HepG2 (cell line): Measurements from ENCODE around the gene NFIC. TPM values are rescaled to one million over a fixed set of nuclear protein-coding genes. Genes with fewer than 3 reads are reported as not detected.

Experiments
- ATAC-seq: fragments of 200-7000 bp; cut with Tn5 transposase; 3 replicates; pipeline ENCODE4 v1.9.1; 2020; ENCODE audit warnings: mild to moderate bottlenecking, moderate library complexity
- BruUV-seq: library from RNA; stranded (reverse); fragments of 400-500 nt; replicated peaks from 2 replicates; lab custom pipeline; 2021; lab: Mats Ljungman, UMichigan
- CTCF ChIA-PET: fragments of 300-600 bp; formaldehyde crosslinking; extraction: SDS; loops from one replicate; lab custom pipeline; 2021; ENCODE audit warnings: low total read pairs, inconsistent platforms, low intra/inter-chr PET ratio; lab: Yijun Ruan, JAX
- POLR2A ChIA-PET: fragments of 350-600 bp; sonication (Branson Sonifier 250); formaldehyde crosslinking; loops from one replicate; lab custom pipeline; 2020; ENCODE audit warnings: antibody characterized with exemption, inconsistent platforms; lab: Yijun Ruan, JAX
- DNase-seq: peaks from one replicate; pipeline ENCODE4 v3.0.0-alpha.2; 2015; ENCODE audit warnings: low spot score
- FAIRE-seq: peaks from 3 replicates; lab custom pipeline; 2011; peaks lifted over from hg19 to GRCh38; lab: Jason Lieb, UNC
- H2AFZ ChIP-seq: one replicate; pipeline ENCODE4 v1.6.1; 2011; ENCODE audit warnings: low read length, inconsistent platforms
- H3K27ac ChIP-seq: fragments of 300-600 bp; 3 replicates; pipeline ENCODE4 v1.8.0; 2011; ENCODE audit warnings: mixed run types, mild to moderate bottlenecking, mixed read lengths, low read length, inconsistent platforms; ENCODE audit not compliant: insufficient read depth; ENCODE audit errors: extremely low read length
- H3K27me3 ChIP-seq, 2 experiments: fragments of 200-600 bp in 1 of 2; 2 replicates in 1 of 2; 3 replicates in 1 of 2; pipeline versions ENCODE4 v1.6.0 to v1.8.0; 2011; ENCODE audit warnings: low read length in 2 of 2, mild to moderate bottlenecking in 2 of 2, moderate library complexity in 2 of 2, inconsistent platforms in 1 of 2; ENCODE audit not compliant: insufficient read depth in 2 of 2, control insufficient read depth in 1 of 2
- H3K36me3 ChIP-seq, 2 experiments: fragments of 200-600 bp in 1 of 2; replicated peaks in 1 of 2; 2 replicates in 1 of 2; 3 replicates in 1 of 2; pipeline versions ENCODE4 v1.5.1 to v1.8.0; 2011; ENCODE audit warnings: low read length in 2 of 2, inconsistent platforms in 1 of 2; ENCODE audit not compliant: insufficient read depth in 2 of 2, control insufficient read depth in 1 of 2
- H3K4me1 ChIP-seq: 2 replicates; pipeline ENCODE4 v1.5.1; 2012; ENCODE audit warnings: low read length, inconsistent platforms; ENCODE audit not compliant: insufficient read depth
- H3K4me2 ChIP-seq: 2 replicates; pipeline ENCODE4 v1.6.0; 2011; ENCODE audit warnings: low read depth, low read length, inconsistent platforms
- H3K4me3 ChIP-seq, 3 experiments: fragments of 200-600 bp in 1 of 3; sonication (generic), shearing (Covaris generic) in 1 of 3; replicated peaks in 1 of 3; 2 replicates each; pipeline ENCODE4 v1.5.1; 2011 to 2016; ENCODE audit warnings: low read length in 3 of 3, inconsistent platforms in 2 of 3, low read depth in 2 of 3, mild to moderate bottlenecking in 2 of 3, control low read depth in 1 of 3, mixed read lengths in 1 of 3; ENCODE audit not compliant: insufficient read depth in 1 of 3
- H3K79me2 ChIP-seq: one replicate; pipeline ENCODE4 v1.6.1; 2011; ENCODE audit warnings: low read length, inconsistent platforms; ENCODE audit not compliant: insufficient read depth
- H3K9ac ChIP-seq: 2 replicates; pipeline ENCODE4 v1.6.0; 2011; ENCODE audit warnings: mild to moderate bottlenecking, low read depth, low read length, inconsistent platforms; ENCODE audit not compliant: insufficient read depth
- H3K9me3 ChIP-seq: 2 replicates; pipeline ENCODE4 v1.5.1; 2012; ENCODE audit warnings: mild to moderate bottlenecking, low read length
- H4K20me1 ChIP-seq: 2 replicates; pipeline ENCODE4 v1.6.0; 2011; ENCODE audit warnings: inconsistent platforms, mild to moderate bottlenecking, low read length, moderate library complexity; ENCODE audit not compliant: insufficient read depth
- GFI1 ChIP-seq: sonication (generic); formaldehyde crosslinking; IDR thresholded peaks from 2 replicates; pipeline ENCODE4 v1.5.0; 2020; ENCODE audit warnings: missing genetic modification reagents, mild to moderate bottlenecking, borderline replicate concordance
- HOXA3 ChIP-seq: sonication (generic); formaldehyde crosslinking; IDR thresholded peaks from 2 replicates; pipeline ENCODE4 v1.5.0; 2020; ENCODE audit warnings: missing genetic modification reagents
- IRF1 ChIP-seq: sonication (generic); formaldehyde crosslinking; IDR thresholded peaks from 2 replicates; pipeline ENCODE4 v1.4.0; 2020; ENCODE audit warnings: low read depth, mild to moderate bottlenecking, missing genetic modification reagents
- ISX ChIP-seq: sonication (generic); formaldehyde crosslinking; conservative IDR thresholded peaks from 2 replicates; pipeline ENCODE4 v1.5.0; 2020; ENCODE audit warnings: missing genetic modification reagents
- SOX13 ChIP-seq, 3 experiments: fragments of 450-650 bp in 1 of 3; sonication (generic) in 1 of 3; formaldehyde crosslinking in 1 of 3; IDR thresholded peaks in 2 of 3; conservative IDR thresholded peaks in 1 of 3; 2 replicates each; pipeline versions ENCODE4 v1.5.0 to v1.6.1; 2016 to 2020; ENCODE audit warnings: antibody characterized with exemption in 1 of 3, mild to moderate bottlenecking in 1 of 3, missing compliant biosample characterization in 1 of 3, missing genetic modification reagents in 1 of 3, moderate library complexity in 1 of 3
- TEF ChIP-seq: sonication (generic); formaldehyde crosslinking; IDR thresholded peaks from 2 replicates; pipeline ENCODE4 v1.5.0; 2020; ENCODE audit warnings: missing genetic modification reagents
- ZBTB34 ChIP-seq: sonication (generic); formaldehyde crosslinking; IDR thresholded peaks from 2 replicates; pipeline ENCODE4 v1.8.0; 2022; ENCODE audit warnings: mild to moderate bottlenecking, missing genetic modification reagents
- ZNF101 ChIP-seq: sonication (generic); formaldehyde crosslinking; IDR thresholded peaks from 2 replicates; pipeline ENCODE4 v1.4.0; 2020; ENCODE audit warnings: mild to moderate bottlenecking, low read depth, missing genetic modification reagents, borderline replicate concordance
- ZNF550 ChIP-seq: sonication (generic); formaldehyde crosslinking; IDR thresholded peaks from 2 replicates; pipeline ENCODE4 v1.4.0; 2020; ENCODE audit warnings: mild to moderate bottlenecking, missing genetic modification reagents, borderline replicate concordance
- ZNF563 ChIP-seq: sonication (generic); formaldehyde crosslinking; IDR thresholded peaks from 2 replicates; pipeline ENCODE4 v1.8.0; 2022; ENCODE audit warnings: mild to moderate bottlenecking, moderate library complexity, missing genetic modification reagents
- ZNF749 ChIP-seq: sonication (generic); formaldehyde crosslinking; IDR thresholded peaks from 2 replicates; pipeline ENCODE4 v1.8.0; 2022; ENCODE audit warnings: mild to moderate bottlenecking, missing genetic modification reagents, moderate library complexity, borderline replicate concordance
- WGBS: methylation state at CpG from one replicate; pipeline ENCODE4 v1.1.6; 2017; ENCODE audit warnings: low lambda C conversion rate; 5-methylcytosine and 5-hydroxymethylcytosine counted together
- in situ Hi-C: cut with HindIII; loops from 2 replicates; pipeline ENCODE4 v1.10.0; 2017; ENCODE audit warnings: low pct_unique_long_range_greater_than_20kb; ENCODE audit not compliant: extremely low pct_ligation_motif_present
- intact Hi-C: fragments of 100-400 bp; cut with micrococcal nuclease; formaldehyde crosslinking; loops from one replicate; pipeline ENCODE4 v1.10.0; 2022; ENCODE audit not compliant: unreplicated experiment
- polyA plus RNA-seq, 8 experiments: library from polyadenylated mRNA; depleted of rRNA in 3 of 8; stranded (reverse) in 7 of 8; unstranded in 1 of 8; fragments of >200 nt; fragmentation: Illumina TruSeq in 4 of 8; extraction: Trizol in 4 of 8; gene quantifications; 2 replicates each; pipeline versions ENCODE4 v1.2.1 to v1.2.3, GENCODE V29; 2011 to 2016; ENCODE audit warnings: low read depth in 4 of 8, missing spikeins in 1 of 8, mixed read lengths in 1 of 8; ENCODE audit not compliant: insufficient read depth in 1 of 8
- total RNA-seq, 5 experiments: library from RNA; depleted of rRNA; stranded (reverse); fragments of >200 nt; fragmentation: Illumina TruSeq; extraction: Trizol; gene quantifications; 2 replicates each; pipeline ENCODE4 v1.2.3, GENCODE V29; 2016; ENCODE audit warnings: low read depth in 1 of 5
- TF ChIP-seq, protein P1 (sequence below): sonication (generic); formaldehyde crosslinking; IDR thresholded peaks from 2 replicates; pipeline ENCODE4 v1.8.1; 2022; ENCODE audit warnings: mild to moderate bottlenecking, missing genetic modification reagents

Gene NFIC
- total and polyA plus RNA-seq, 2 of the 13 experiments (the other 11 are each of a cell fraction or from before 2014, with no cell fraction given): 1.3 to 2.5 TPM

DNA sequence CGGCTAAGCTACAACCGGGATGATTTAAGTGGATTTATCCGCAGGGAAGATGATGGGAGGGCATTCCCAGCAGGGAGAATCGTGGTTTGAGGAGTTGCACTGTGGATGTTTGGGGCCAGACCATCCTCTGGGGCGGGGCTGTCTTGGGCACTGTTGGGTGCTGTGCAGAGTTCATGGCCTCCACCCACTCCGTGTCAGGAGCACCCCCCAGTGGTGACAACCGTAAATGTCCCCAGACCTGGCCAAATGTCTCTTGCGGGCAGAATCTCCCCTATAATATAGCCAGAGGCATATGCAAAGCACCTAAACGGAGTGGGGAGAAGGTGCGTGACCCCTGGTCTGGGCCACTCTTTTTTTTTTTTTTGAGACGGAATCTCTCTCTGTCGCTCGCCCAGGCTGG is 73.7 kb downstream of the NFIC start (continued):
- TF ChIP-seq ISX (CRISPR knock-in tag) (no peak), SOX13 (IDR thresholded peaks at IDR 0.05) (no peak), SOX13 (CRISPR knock-in tag; conservative IDR thresholded peaks at IDR 0.05 in 1 of 2, IDR thresholded peaks at IDR 0.05 in 1 of 2) (no peak)

DNA sequence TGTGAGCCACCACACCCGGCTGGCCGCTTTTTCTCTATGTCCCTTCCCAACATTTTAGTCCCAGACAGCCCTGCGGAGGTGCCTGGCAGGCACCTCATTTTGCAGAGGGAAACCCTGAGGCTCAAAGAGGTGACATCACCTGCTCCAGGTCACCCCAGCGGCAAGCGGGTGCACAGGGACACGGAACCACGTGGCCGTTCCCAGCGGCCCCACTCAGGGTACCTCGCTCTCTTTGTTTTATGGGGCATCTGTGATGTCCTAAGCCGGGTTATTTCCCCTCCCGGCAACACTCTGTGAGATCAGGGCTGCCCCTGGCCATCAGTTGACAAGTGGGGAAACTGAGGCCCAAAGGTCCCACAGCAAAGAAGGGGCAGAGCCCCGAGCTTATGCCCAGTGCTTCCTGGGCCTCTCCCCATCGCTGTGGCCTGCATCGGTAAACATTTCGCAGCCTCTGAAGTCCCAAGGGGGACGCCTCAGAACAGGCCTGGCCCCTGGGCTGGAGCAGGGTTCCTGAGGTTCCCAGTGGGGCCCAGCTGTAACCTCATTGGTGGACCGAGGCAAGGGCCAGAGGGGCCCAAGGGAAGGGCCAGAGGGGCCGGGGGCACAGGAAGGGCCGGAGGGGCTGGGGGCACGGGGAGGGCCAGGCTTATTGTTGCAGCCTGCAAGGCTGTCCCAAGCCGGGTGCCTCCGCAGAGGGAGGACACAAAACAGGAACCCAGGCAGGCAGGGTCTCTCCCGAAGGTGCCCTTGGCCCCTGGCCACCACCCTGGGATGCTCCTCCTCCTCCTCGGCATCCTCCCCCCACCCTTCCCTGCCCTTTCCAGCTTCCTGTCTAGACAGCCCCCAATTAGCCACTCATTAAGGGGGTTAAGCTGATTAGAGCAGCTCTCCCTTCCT is 75.0 kb downstream of the NFIC start:
- in situ Hi-C loops: no loop called here
- TF ChIP-seq IRF1: no peak
- no peak for TF ChIP-seq ZNF749 (CRISPR knock-in tag)
- TF ChIP-seq GFI1 (CRISPR knock-in tag): no peak
- no peak for TF ChIP-seq TEF (CRISPR knock-in tag)
- TF ChIP-seq ZNF563 (CRISPR knock-in tag): no peak
- TF ChIP-seq, protein P1, sequence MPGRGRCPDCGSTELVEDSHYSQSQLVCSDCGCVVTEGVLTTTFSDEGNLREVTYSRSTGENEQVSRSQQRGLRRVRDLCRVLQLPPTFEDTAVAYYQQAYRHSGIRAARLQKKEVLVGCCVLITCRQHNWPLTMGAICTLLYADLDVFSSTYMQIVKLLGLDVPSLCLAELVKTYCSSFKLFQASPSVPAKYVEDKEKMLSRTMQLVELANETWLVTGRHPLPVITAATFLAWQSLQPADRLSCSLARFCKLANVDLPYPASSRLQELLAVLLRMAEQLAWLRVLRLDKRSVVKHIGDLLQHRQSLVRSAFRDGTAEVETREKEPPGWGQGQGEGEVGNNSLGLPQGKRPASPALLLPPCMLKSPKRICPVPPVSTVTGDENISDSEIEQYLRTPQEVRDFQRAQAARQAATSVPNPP (CRISPR knock-in tag): no peak
- TF ChIP-seq ZBTB34 (CRISPR knock-in tag): no peak
- TF ChIP-seq ZNF550 (CRISPR knock-in tag): no peak
- no peak for TF ChIP-seq ZNF101 (CRISPR knock-in tag)
- TF ChIP-seq HOXA3: no peak

More for the DNA sequence above, 75.0 kb downstream of the NFIC start:
- no TSS peak for BruUV-seq
- CTCF ChIA-PET: interaction anchor here (0.6 to 2.8 kb wide), 3 partner anchors 114 to 119 kb away, joined by 3 to 16 read pairs (median 11); no protein-coding TSS in a partner anchor
- Histone ChIP-seq H3K9ac (no peak overlapping the region), H3K4me3 (no peak overlapping the region), H3K27me3 (no peaks in the 10 kb centered on the region), H2AFZ (no peak overlapping the region), H4K20me1 (no peaks in the 10 kb centered on the region; the same call in 1 of the 2 replicates), H3K9me3 (no peaks in the 10 kb centered on the region), H3K79me2 (no peaks in the 10 kb centered on the region), H3K4me2 (no peak overlapping the region), H3K36me3 (peaks cover 3 to 8% of the 10 kb centered on the region in 2 experiments; a peak in 4 of 5 replicates), H3K27ac (no peak overlapping the region), H3K4me1 (peaks cover 22% of the 10 kb centered on the region)
- POLR2A ChIA-PET: no interaction called here
- no peak for FAIRE-seq
- ATAC-seq: no peak
- intact Hi-C loops: no loop called here
- 85% methylated on average over 7 of the region's 25 CpGs for WGBS
- DNase-seq: no peak
